ENCODE results near the gene PDE8B. TPM values are rescaled to one million over a fixed set of nuclear protein-coding genes. Genes with fewer than 3 reads are reported as not detected.

Gene PDE8B
- total and polyA plus RNA-seq, 2 experiments from 2014 or later = 0.45 to 0.91 TPM

GRCh38 chr5:77163453-77163852, 47.0 kb upstream of the PDE8B start:
- Histone ChIP-seq H4K20me1 (replicated peaks; ENCODE audit: insufficient read depth) (no peaks in the 10 kb centered on the region), H3K4me3 (no peak overlapping the region), H3K79me2 (replicated peaks; ENCODE audit: insufficient read depth) (no peaks in the 10 kb centered on the region), H3K4me2 (no peak overlapping the region), H3K27ac (ENCODE audit: low read depth) (no peak overlapping the region), H3F3A (replicated peaks; ENCODE audit: low read depth) (no peaks in the 10 kb centered on the region), H3K27me3 (ENCODE audit: insufficient read depth) (no peaks in the 10 kb centered on the region), H2AFZ (no peak overlapping the region), H3K9me2 (ENCODE audit: insufficient read depth) (peaks cover 4% of the 10 kb centered on the region; the same call in 1 of the 2 replicates), H3K36me3 (ENCODE audit: insufficient read depth) (no peaks in the 10 kb centered on the region), H3K4me1 (ENCODE audit: insufficient read depth) (no peaks in the 10 kb centered on the region)
- TF ChIP-seq ETS1 (IDR thresholded peaks at IDR 0.05) = no peak
- no peak for TF ChIP-seq STAT1 (IDR thresholded peaks at IDR 0.05; ENCODE audit: unreplicated experiment)
- TF ChIP-seq CTCF (conservative IDR thresholded peaks at IDR 0.05; ENCODE audit: low read depth in 2 of 2) = no peak
- TF ChIP-seq POLR2AphosphoS5 (IDR thresholded peaks at IDR 0.05; ENCODE audit: low read depth) = no peak
- TF ChIP-seq EZH2phosphoT487 (IDR thresholded peaks at IDR 0.05; ENCODE audit: unreplicated experiment) = no peak
- no peak for TF ChIP-seq CREB1 (CRISPR knock-in tag; IDR thresholded peaks at IDR 0.05; ENCODE audit: low read depth)
- TF ChIP-seq NANOG (IDR thresholded peaks at IDR 0.05; ENCODE audit: borderline replicate concordance) = no peak
- Mint-ChIP-seq H3K36me3 (ENCODE audit: low read depth) (no peaks in the 10 kb centered on the region; the same call in 2 of the 3 replicates), H3K4me3 (no peak overlapping the region), H3K27ac (no peak overlapping the region), H3K4me1 (no peaks in the 10 kb centered on the region), H3K9me3 (0 out of 3 replicates have a peak, but pooled peaks cover 5% of the 10 kb centered on the region), H3K27me3 (ENCODE audit: insufficient read depth, low read depth, poor library complexity) (no peaks in the 10 kb centered on the region)
- DNase-seq (ENCODE audit: low spot score) = no peak
- ATAC-seq = no peak

GRCh38 chr5:77167063-77167462, 43.4 kb upstream of the PDE8B start:
- H3K36me3 ChIP-seq (ENCODE audit: insufficient read depth) = no peaks in the 10 kb centered on the region
- H3K27me3 ChIP-seq (ENCODE audit: insufficient read depth) = no peaks in the 10 kb centered on the region
- no peak overlapping the region for H3K4me2 ChIP-seq
- H3K27ac ChIP-seq (ENCODE audit: low read depth) = no peak overlapping the region
- Mint-ChIP-seq H3K4me1 (no peaks in the 10 kb centered on the region; the same call in 2 of the 3 replicates), H3K27ac (no peak overlapping the region), H3K27me3 (ENCODE audit: insufficient read depth, low read depth, poor library complexity) (no peaks in the 10 kb centered on the region), H3K36me3 (ENCODE audit: low read depth) (no peaks in the 10 kb centered on the region), H3K9me3 (no peaks in the 10 kb centered on the region), H3K4me3 (no peak overlapping the region)
- ATAC-seq = no peak
- DNase-seq (ENCODE audit: low spot score) = no peak
- peaks cover 4% of the 10 kb centered on the region; the same call in 1 of the 2 replicates for H3K9me2 ChIP-seq (ENCODE audit: insufficient read depth)
- no peaks in the 10 kb centered on the region for H3K4me1 ChIP-seq (ENCODE audit: insufficient read depth)
- no peaks in the 10 kb centered on the region for H4K20me1 ChIP-seq (replicated peaks; ENCODE audit: insufficient read depth)
- H3F3A ChIP-seq (replicated peaks; ENCODE audit: low read depth) = no peaks in the 10 kb centered on the region
- no peak overlapping the region for H3K4me3 ChIP-seq
- H2AFZ ChIP-seq = no peak overlapping the region
- no peaks in the 10 kb centered on the region for H3K79me2 ChIP-seq (replicated peaks; ENCODE audit: insufficient read depth)
- TF ChIP-seq CTCF (conservative IDR thresholded peaks at IDR 0.05; ENCODE audit: low read depth in 2 of 2) (no peak), ZNF331 (CRISPR knock-in tag; IDR thresholded peaks at IDR 0.05; ENCODE audit: low read depth) (no peak), REST (IDR thresholded peaks at IDR 0.05; ENCODE audit: unreplicated experiment) (no peak), ZNF114 (CRISPR knock-in tag; IDR thresholded peaks at IDR 0.05) (no peak), POLR2AphosphoS5 (IDR thresholded peaks at IDR 0.05; ENCODE audit: low read depth) (no peak), CREB1 (CRISPR knock-in tag; IDR thresholded peaks at IDR 0.05; ENCODE audit: low read depth) (no peak), ETS1 (IDR thresholded peaks at IDR 0.05) (no peak), STAT1 (IDR thresholded peaks at IDR 0.05; ENCODE audit: unreplicated experiment) (no peak), NANOG (IDR thresholded peaks at IDR 0.05; ENCODE audit: borderline replicate concordance) (no peak)

Measured in GM23338 (cell line).